IPS-11a (cell line): ENCODE measurements around the gene RERE.

Source experiments
- H3K4me3 ChIP-seq: one replicate; pipeline ENCODE4 v1.5.1; 2013; ENCODE audit warnings: low read depth, low read length, control low read depth

Gene RERE

DNA sequence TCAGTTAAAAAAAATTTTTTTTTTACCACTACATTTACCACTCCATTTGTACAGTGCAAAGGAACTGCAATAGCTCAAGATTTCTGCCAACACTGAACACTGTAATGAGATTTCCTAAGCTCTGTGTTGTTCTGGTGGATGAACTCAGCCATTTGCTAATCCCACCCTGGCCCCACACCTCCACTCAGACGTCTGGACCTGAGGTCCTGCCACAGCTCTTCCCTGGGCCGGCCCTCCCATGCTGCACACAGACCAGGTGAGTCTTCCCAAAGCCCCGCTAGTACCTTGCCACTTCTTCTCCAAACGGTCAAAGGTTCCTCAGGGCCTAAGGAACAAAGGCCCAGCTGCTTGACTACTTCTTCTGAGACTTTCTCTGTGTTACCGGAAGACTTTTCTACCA, 443.1 kb downstream of the RERE start:
- no peak overlapping the region for H3K4me3 ChIP-seq

DNA sequence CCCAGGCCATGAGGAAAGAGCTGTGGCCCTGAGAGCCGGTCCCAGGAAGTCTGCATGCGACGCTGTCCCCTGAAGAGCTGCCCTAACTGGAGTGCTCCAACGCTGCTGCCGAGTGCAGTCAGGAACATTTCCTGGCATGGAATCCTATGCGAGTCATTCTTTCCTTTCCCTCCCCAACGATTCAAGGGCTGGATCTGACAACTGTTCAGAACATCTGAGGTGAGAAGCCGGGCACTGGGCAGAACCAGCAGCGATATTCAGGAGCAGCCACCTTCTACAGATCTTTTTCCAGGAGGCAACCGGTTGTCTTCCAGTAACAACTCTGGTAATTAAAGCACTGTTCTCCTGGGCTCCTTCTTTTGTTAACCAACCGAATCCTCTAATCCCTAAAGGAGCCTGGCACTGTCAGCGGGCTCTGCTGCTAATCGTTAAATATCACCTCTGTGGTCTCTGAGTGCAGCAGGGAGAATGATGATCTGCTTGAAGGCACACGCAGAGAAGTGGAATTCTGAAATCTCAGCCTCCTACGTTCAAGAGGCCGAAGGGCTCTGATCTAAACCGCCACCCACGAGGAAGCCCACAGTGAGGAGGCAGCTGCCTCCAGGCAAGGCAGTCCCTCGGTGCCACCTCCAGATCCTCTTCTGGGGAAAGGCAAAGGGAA, 443.7 kb downstream of the RERE start:
- H3K4me3 ChIP-seq = no peak overlapping the region

- no peak overlapping the region for H3K4me3 ChIP-seq
Measured at GRCh38 chr1:8373125-8373524, 444.3 kb downstream of the RERE start.

DNA sequence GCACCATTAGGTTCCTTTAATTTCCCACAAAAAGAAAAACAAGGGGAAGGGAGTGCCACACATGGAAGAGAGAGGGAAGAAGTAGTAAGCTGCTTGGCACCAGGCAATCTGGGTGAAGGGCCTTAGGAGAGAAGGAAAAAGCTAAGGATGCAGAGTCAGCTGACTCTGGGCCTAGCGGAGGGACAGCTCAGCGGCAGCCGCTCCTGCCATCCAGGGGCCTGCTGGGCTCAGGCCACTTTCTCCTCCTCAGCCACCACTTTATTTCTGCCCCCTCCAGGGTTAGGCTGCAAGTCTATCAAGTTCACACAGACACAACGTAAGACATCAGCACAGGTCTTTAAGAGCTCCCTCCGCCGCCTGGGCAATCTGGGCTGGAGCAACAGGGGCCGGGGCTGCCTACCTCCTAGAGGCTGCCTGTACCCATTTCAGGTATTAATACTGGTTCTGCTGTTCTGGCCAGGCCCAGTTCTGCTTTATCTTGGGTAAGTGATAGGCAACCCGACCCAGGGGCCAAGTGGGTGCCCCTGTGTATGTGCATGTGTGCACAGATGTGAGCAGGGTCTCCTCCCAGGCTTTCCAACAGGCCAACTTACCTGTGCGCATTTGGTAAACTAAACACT, 446.0 kb downstream of the RERE start:
- H3K4me3 ChIP-seq = no peak overlapping the region

DNA sequence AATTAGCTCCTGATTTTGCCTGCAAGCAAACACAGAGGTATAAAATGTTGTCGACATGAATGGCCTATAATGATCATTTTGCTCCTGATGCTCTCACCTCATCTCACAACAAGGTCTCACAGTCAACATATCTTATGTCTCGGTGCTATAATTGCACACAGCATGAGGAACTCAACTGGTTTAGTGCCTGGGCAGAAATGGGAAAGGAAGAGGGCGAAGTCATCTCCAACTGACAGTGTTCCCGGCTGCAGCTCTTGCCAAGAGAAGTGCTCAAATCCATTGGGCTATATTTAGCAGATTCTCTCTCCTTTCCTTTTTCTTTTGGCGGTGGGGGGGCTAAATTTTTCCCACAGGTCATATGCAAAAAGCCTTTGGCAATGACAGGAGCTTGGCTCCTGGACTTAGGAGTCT, 446.5 kb downstream of the RERE start:
- no peak overlapping the region for H3K4me3 ChIP-seq

DNA sequence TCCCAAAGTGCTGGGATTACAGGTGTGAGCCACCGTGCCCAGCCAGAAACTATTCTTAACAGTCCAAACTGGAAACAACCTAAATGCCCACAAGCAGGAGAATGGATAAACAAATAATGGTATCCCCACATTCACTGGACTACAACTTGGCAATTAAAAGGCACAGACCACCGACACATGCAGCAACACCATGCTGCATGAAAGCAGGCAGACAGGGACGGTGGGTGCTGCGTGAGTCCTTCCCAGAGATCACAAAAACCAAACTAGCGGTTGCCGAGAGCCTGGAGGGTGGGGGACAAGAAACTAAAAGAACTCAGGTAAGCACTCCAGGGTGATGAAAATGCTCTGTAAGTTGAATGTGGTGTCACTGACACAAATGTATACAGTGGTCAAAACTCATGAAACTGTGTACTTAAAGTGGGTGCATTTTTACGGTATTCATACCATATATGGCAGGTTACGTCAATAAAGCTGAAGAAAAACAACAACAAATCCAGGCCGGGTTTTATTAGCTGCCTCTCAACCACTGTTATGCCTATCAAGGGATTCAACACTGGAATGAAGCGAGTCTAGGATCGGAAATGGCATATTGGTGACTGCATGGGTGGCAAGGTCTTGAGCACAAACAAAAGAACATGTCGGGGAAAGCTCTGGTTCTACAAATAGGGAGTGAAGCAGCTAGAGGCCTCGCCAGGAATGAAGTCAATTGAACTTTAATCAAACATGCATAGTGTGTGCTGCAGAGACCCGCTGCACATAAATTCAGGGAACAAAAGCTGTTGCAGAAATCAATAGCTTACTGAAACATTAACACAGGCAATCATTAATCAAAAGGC, 447.2 kb downstream of the RERE start:
- no peak overlapping the region for H3K4me3 ChIP-seq

DNA sequence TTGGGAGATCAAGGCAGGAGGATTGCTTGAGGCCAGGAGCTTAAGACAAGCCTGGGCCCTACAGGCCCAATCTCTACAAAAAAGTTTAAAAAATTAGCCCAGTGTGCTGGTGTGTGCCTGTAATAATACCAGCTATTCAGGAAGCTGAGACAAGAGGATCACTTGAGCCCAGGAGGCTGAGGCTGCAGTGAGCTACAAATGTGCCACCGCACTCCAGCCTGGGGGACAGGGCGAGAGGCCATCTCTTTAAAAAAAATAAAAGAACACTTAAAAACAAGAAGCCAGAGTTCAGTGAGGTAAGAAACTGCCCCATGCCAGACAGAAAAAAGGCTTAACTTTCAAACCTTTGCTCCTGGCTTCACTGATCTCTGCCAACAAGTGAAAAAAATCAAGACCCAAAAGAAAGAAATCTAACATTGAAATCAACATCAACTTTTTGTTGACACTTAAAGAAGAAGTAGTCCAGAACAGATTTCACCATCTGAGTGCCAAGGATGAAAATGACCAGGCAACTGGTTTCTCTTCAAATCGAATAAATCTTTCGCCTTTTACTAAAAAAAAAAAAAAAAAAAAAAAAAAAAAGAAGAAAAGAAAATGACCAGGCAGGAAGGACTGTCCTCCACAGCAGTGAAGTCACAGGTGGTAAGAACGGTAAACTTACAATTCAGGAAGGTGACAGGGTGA, 448.3 kb downstream of the RERE start:
- no peak overlapping the region for H3K4me3 ChIP-seq

DNA sequence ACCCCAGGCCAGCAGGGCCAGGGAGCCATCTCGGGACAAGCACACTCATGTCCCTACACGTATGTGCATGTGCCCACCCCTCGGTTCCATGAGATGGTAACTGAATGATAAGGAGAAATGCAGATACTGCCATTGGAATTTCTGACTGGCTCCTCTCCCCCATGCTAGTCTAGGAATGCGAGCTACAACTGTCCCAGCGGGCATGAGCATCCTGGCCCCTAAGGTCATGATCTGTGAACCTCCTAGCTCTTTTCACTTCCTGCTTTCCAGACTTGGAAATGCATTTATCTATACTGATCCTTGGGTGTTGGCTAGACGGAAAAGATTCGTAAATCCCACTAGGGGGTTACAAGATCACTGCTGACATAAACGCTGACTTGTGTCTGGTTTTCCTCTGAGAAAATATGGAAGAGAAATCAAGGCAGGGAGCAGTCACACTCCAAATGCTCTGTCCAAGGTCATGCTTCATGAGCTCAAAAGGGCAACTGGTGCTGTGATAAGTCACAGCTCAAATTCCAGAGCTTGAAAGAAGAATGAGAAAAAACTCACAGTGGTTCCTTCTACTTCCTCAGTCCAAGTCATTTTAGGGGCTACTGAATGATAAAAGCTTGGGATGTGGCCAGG, 449.8 kb downstream of the RERE start:
- H3K4me3 ChIP-seq = no peak overlapping the region

GRCh38 chr1:8365661-8366362, 451.6 kb downstream of the RERE start:
- no peak overlapping the region for H3K4me3 ChIP-seq

- H3K4me3 ChIP-seq = no peak overlapping the region
Measured at GRCh38 chr1:8364528-8365442, 452.7 kb downstream of the RERE start.

- H3K4me3 ChIP-seq = no peak overlapping the region
Measured at GRCh38 chr1:8363767-8364301, 453.6 kb downstream of the RERE start.

GRCh38 chr1:8363186-8363766, 454.2 kb downstream of the RERE start:
- H3K4me3 ChIP-seq = no peak overlapping the region

GRCh38 chr1:8362701-8363101, 454.7 kb downstream of the RERE start:
- no peak overlapping the region for H3K4me3 ChIP-seq

- H3K4me3 ChIP-seq = no peak overlapping the region
Measured at GRCh38 chr1:8361198-8361849, 456.1 kb downstream of the RERE start.

GRCh38 chr1:8360493-8361197, 456.8 kb downstream of the RERE start:
- no peak overlapping the region for H3K4me3 ChIP-seq

GRCh38 chr1:8359617-8360481, 457.6 kb downstream of the RERE start:
- H3K4me3 ChIP-seq = no peak overlapping the region
